ENCODE results near the gene FDX1.
"Not testable (repeated sequence)": the region's sequence is repeated elsewhere in the genome, so short reads cannot be mapped to it uniquely, and the experiment has no call there.

The FDX1 gene

GRCh38 chr11:110429731-110430266, at the start of gene FDX1:
TSS of gene FDX1 (plus strand) at chr11:110429948. CDS start at chr11:110430121, 173 bp downstream.
- Histone ChIP-seq H3K36me3 (ENCODE audit: control insufficient read depth, insufficient read depth, low read length, severe bottlenecking) (no peaks in the 10 kb centered on the region), H3K9ac (ENCODE audit: low read length) (peak within 1 kb of the TSS; percentile 97), H3K4me1 (ENCODE audit: control insufficient read depth, insufficient read depth, low read length) (peaks cover 47% of the 10 kb centered on the region), H3K27me3 (replicated peaks; ENCODE audit: control insufficient read depth, insufficient read depth, low read length) (no peaks in the 10 kb centered on the region), H3K9me3 (ENCODE audit: control insufficient read depth, low read length) (no peaks in the 10 kb centered on the region), H3K4me3 (ENCODE audit: low read length) (peak within 1 kb of the TSS; percentile 99)
- peak; percentile 90 for DNase-seq (ENCODE audit: low read depth)

- no peak overlapping the region for H3K9ac ChIP-seq (ENCODE audit: low read length)
Measured at GRCh38 chr11:110380836-110381622, 48.7 kb upstream of the FDX1 start.

GRCh38 chr11:110388231-110388630, 41.5 kb upstream of the FDX1 start:
- not testable (repeated sequence) for H3K4me3 ChIP-seq (ENCODE audit: low read length); H3K9ac ChIP-seq (ENCODE audit: low read length); H3K27me3 ChIP-seq (replicated peaks; ENCODE audit: control insufficient read depth, insufficient read depth, low read length); H3K4me1 ChIP-seq (ENCODE audit: control insufficient read depth, insufficient read depth, low read length); H3K9me3 ChIP-seq (ENCODE audit: control insufficient read depth, low read length); DNase-seq (ENCODE audit: low read depth); H3K36me3 ChIP-seq (ENCODE audit: control insufficient read depth, insufficient read depth, low read length, severe bottlenecking)

More at GRCh38 chr11:110380836-110381622, 48.7 kb upstream of the FDX1 start:
- Histone ChIP-seq H3K27me3 (replicated peaks; ENCODE audit: control insufficient read depth, insufficient read depth, low read length) (no peaks in the 10 kb centered on the region), H3K36me3 (ENCODE audit: control insufficient read depth, insufficient read depth, low read length, severe bottlenecking) (no peaks in the 10 kb centered on the region), H3K4me3 (ENCODE audit: low read length) (no peak overlapping the region), H3K4me1 (ENCODE audit: control insufficient read depth, insufficient read depth, low read length) (peaks cover 17% of the 10 kb centered on the region), H3K9me3 (ENCODE audit: control insufficient read depth, low read length) (no peaks in the 10 kb centered on the region)
- no peak for DNase-seq (ENCODE audit: low read depth)

- peaks cover 3% of the 10 kb centered on the region for H3K9me3 ChIP-seq (ENCODE audit: control insufficient read depth, low read length)
- no peak overlapping the region for H3K4me3 ChIP-seq (ENCODE audit: low read length)
- H3K27me3 ChIP-seq (replicated peaks; ENCODE audit: control insufficient read depth, insufficient read depth, low read length), result no peaks in the 10 kb centered on the region
- DNase-seq (ENCODE audit: low read depth), result no peak
- no peaks in the 10 kb centered on the region for H3K4me1 ChIP-seq (ENCODE audit: control insufficient read depth, insufficient read depth, low read length)
- H3K36me3 ChIP-seq (ENCODE audit: control insufficient read depth, insufficient read depth, low read length, severe bottlenecking), result no peaks in the 10 kb centered on the region
- H3K9ac ChIP-seq (ENCODE audit: low read length), result no peak overlapping the region
Measured at GRCh38 chr11:110389965-110390364, 39.8 kb upstream of the FDX1 start.

GRCh38 chr11:110392056-110392455, 37.7 kb upstream of the FDX1 start:
- no peak for DNase-seq (ENCODE audit: low read depth)
- Histone ChIP-seq H3K9ac (ENCODE audit: low read length) (no peak overlapping the region), H3K4me1 (ENCODE audit: control insufficient read depth, insufficient read depth, low read length) (no peaks in the 10 kb centered on the region), H3K9me3 (ENCODE audit: control insufficient read depth, low read length) (peaks cover 3% of the 10 kb centered on the region), H3K27me3 (replicated peaks; ENCODE audit: control insufficient read depth, insufficient read depth, low read length) (no peaks in the 10 kb centered on the region), H3K4me3 (ENCODE audit: low read length) (no peak overlapping the region), H3K36me3 (ENCODE audit: control insufficient read depth, insufficient read depth, low read length, severe bottlenecking) (no peaks in the 10 kb centered on the region)

- not testable (repeated sequence) for H3K9ac ChIP-seq (ENCODE audit: low read length); H3K36me3 ChIP-seq (ENCODE audit: control insufficient read depth, insufficient read depth, low read length, severe bottlenecking); H3K4me1 ChIP-seq (ENCODE audit: control insufficient read depth, insufficient read depth, low read length); H3K9me3 ChIP-seq (ENCODE audit: control insufficient read depth, low read length); DNase-seq (ENCODE audit: low read depth); H3K4me3 ChIP-seq (ENCODE audit: low read length); H3K27me3 ChIP-seq (replicated peaks; ENCODE audit: control insufficient read depth, insufficient read depth, low read length)
Measured at GRCh38 chr11:110397668-110398286, 32.0 kb upstream of the FDX1 start.

GRCh38 chr11:110403585-110403984, 26.2 kb upstream of the FDX1 start:
- not testable (repeated sequence) for DNase-seq (ENCODE audit: low read depth); H3K9ac ChIP-seq (ENCODE audit: low read length); H3K4me1 ChIP-seq (ENCODE audit: control insufficient read depth, insufficient read depth, low read length); H3K9me3 ChIP-seq (ENCODE audit: control insufficient read depth, low read length); H3K4me3 ChIP-seq (ENCODE audit: low read length); H3K36me3 ChIP-seq (ENCODE audit: control insufficient read depth, insufficient read depth, low read length, severe bottlenecking); H3K27me3 ChIP-seq (replicated peaks; ENCODE audit: control insufficient read depth, insufficient read depth, low read length)

- not testable (repeated sequence) for H3K27me3 ChIP-seq (replicated peaks; ENCODE audit: control insufficient read depth, insufficient read depth, low read length); H3K36me3 ChIP-seq (ENCODE audit: control insufficient read depth, insufficient read depth, low read length, severe bottlenecking); H3K4me3 ChIP-seq (ENCODE audit: low read length); H3K9me3 ChIP-seq (ENCODE audit: control insufficient read depth, low read length); DNase-seq (ENCODE audit: low read depth); H3K9ac ChIP-seq (ENCODE audit: low read length)
- H3K4me1 ChIP-seq (ENCODE audit: control insufficient read depth, insufficient read depth, low read length), result peaks cover 12% of the 10 kb centered on the region
Measured at GRCh38 chr11:110405636-110406035, 24.1 kb upstream of the FDX1 start.

GRCh38 chr11:110407315-110407714, 22.4 kb upstream of the FDX1 start:
- Histone ChIP-seq H3K36me3 (ENCODE audit: control insufficient read depth, insufficient read depth, low read length, severe bottlenecking) (no peaks in the 10 kb centered on the region), H3K4me3 (ENCODE audit: low read length) (no peak overlapping the region), H3K27me3 (replicated peaks; ENCODE audit: control insufficient read depth, insufficient read depth, low read length) (no peaks in the 10 kb centered on the region), H3K4me1 (ENCODE audit: control insufficient read depth, insufficient read depth, low read length) (peaks cover 12% of the 10 kb centered on the region), H3K9me3 (ENCODE audit: control insufficient read depth, low read length) (peaks cover 6% of the 10 kb centered on the region), H3K9ac (ENCODE audit: low read length) (no peak overlapping the region)
- no peak for DNase-seq (ENCODE audit: low read depth)

- Histone ChIP-seq H3K9me3 (ENCODE audit: control insufficient read depth, low read length) (peaks cover 6% of the 10 kb centered on the region), H3K36me3 (ENCODE audit: control insufficient read depth, insufficient read depth, low read length, severe bottlenecking) (no peaks in the 10 kb centered on the region), H3K27me3 (replicated peaks; ENCODE audit: control insufficient read depth, insufficient read depth, low read length) (no peaks in the 10 kb centered on the region), H3K4me1 (ENCODE audit: control insufficient read depth, insufficient read depth, low read length) (peaks cover 12% of the 10 kb centered on the region), H3K4me3 (ENCODE audit: low read length) (no peak overlapping the region), H3K9ac (ENCODE audit: low read length) (peak overlapping the region; percentile 34)
- peak; percentile 81 for DNase-seq (ENCODE audit: low read depth)
Measured at GRCh38 chr11:110409174-110409573, 20.6 kb upstream of the FDX1 start.

GRCh38 chr11:110410651-110411050, 19.1 kb upstream of the FDX1 start:
- H3K27me3 ChIP-seq (replicated peaks; ENCODE audit: control insufficient read depth, insufficient read depth, low read length), result no peaks in the 10 kb centered on the region
- peaks cover 6% of the 10 kb centered on the region for H3K9me3 ChIP-seq (ENCODE audit: control insufficient read depth, low read length)
- no peak overlapping the region for H3K9ac ChIP-seq (ENCODE audit: low read length)
- H3K4me1 ChIP-seq (ENCODE audit: control insufficient read depth, insufficient read depth, low read length), result peaks cover 12% of the 10 kb centered on the region
- DNase-seq (ENCODE audit: low read depth), result no peak
- no peak overlapping the region for H3K4me3 ChIP-seq (ENCODE audit: low read length)
- no peaks in the 10 kb centered on the region for H3K36me3 ChIP-seq (ENCODE audit: control insufficient read depth, insufficient read depth, low read length, severe bottlenecking)

Measured in adipocyte (in vitro differentiated cells).